GM19395 (cell line): Measurements from ENCODE around the gene DUOX1.
"Not testable (repeated sequence)": the region's sequence is repeated elsewhere in the genome, so short reads cannot be mapped to it uniquely, and the experiment has no call there.

Experiments used
- ATAC-seq: cut with Tn5 transposase; IDR thresholded peaks from one replicate; pipeline ENCODE4 v1.9.1; 2021; ENCODE audit warnings: mild to moderate bottlenecking, moderate library complexity; ENCODE audit not compliant: unreplicated experiment

Gene DUOX1

DNA sequence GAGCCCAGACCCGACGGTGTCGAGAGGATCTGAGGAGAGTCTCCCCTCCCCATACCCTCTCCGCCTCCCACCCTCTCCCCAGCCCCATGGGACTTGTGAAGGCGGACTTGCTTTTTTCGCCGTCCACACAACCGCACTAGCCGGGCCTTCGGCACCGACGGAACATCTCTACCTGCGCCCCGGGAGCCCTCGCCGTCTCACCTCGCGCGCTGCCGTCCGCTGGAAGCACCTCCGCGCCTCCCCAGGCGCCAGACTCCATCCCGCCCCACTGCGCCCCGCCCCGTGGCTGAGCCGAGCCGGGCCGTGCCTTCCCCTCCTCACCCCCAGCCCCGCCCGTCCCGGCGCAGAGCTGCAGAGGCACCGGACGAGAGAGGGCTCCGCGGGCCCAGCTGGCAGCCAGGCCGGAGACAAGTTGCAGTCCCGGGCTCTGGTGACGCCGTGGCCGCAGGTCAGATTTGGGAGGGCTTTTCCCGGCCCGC, at the start of gene DUOX1, which contains the start of gene DUOXA1:
Gene DUOX1, plus strand, starts transcription at position 344 of the 479 bp plus-strand sequence. CDS start 1,973 bp downstream, outside the sequence.
Gene DUOXA1, minus strand, starts transcription at position 229 of the 479 bp plus-strand sequence. CDS start 6,865 bp downstream, outside the sequence.
- ATAC-seq: no peak

DNA sequence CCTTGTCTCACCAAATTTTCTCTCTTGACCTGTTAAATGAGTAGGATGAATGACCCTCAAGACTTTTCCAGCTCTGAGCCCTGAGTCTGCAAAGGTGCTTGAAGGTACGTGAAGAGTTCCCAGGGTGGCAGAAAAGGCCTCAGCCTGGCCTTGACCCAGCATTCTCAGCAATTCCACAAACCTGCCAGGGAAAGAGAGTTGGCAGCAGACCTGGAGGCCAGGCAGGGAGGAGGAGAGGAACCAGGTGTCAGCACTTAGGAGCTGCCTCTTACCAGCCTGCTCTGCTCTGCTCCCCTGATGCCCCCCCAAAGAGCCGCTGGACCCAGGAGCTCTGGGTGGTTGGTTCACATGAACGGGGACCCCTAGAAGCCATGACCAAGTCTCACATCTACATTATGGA, 49.2 kb upstream of the DUOX1 start:
- ATAC-seq: not testable (repeated sequence)

DNA sequence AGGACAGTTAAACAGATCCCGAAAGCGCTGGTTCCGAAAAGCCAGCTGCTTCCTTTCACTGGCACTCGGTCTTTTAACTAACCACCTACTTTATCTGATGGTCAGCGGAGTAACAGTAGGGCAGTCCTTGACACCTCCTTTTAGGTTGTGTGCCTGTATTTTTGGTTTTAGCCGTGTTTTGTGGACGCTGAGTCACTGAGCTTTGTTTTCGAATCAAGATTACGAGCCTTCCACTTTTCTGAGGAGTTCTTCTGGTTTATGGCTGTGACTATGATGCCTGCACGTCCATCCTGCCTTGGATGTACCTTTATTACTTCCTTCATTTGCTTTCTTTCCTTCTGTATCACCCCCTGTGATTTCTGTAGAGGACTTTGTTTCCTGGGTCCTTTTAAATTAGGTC, 47.4 kb upstream of the DUOX1 start:
- ATAC-seq: not testable (repeated sequence)

DNA sequence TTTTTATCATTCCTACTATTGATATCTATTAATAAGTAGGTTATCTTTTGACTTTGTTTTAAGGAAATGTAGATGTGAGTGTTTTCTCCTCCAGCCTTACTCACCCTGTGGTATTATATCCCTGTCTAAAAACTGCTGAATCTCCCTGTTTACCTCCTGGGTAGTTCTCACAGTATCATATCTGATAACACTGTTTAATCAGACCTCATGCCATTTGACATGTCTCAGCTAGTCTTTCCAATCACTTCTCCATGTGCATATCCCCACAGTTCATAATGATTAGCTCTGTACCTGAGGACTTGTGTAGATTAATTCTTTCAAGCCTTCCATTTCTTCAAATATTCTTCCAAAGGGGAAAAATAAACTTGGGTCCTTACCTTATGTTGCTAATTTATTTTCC, 46.6 kb upstream of the DUOX1 start:
- ATAC-seq: no peak

DNA sequence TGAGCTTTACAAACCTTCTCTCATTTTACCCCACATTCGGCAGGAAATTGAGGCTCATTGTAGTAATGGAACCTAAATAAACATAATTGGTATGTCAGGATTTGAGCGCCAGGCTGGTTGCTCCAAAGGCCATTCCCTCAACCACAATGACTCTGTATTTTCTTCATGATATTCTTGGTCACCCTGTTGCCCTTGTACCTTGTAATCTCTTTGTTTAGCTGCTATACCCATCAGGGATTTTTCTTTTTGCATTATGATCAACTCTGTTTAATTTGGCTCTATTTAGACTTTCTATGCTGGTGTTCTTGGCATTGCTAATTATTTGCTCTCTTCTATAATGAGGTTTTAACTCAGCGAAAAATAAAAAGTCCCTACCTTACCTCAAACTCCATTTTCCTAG, 45.6 kb upstream of the DUOX1 start:
- ATAC-seq: no peak

DNA sequence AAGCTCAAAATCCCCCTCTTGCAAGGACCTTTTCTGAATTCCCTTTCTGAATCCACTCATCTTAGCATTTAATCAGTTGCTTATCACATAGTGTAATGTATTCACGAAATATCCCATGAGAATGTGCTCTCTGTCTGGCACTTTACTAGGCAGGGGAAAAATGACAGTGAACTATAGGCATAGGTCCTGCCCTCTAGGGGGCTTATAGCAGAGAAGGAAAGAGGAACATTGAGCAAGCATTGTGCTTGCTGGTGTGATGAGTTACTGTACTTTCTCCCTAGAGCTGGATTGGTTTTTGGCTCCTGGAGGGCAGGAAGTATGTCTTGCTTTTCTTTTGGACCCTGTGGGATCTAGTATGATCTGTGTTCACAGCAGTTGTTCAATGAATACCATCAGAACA, 42.3 kb upstream of the DUOX1 start:
- no peak for ATAC-seq

DNA sequence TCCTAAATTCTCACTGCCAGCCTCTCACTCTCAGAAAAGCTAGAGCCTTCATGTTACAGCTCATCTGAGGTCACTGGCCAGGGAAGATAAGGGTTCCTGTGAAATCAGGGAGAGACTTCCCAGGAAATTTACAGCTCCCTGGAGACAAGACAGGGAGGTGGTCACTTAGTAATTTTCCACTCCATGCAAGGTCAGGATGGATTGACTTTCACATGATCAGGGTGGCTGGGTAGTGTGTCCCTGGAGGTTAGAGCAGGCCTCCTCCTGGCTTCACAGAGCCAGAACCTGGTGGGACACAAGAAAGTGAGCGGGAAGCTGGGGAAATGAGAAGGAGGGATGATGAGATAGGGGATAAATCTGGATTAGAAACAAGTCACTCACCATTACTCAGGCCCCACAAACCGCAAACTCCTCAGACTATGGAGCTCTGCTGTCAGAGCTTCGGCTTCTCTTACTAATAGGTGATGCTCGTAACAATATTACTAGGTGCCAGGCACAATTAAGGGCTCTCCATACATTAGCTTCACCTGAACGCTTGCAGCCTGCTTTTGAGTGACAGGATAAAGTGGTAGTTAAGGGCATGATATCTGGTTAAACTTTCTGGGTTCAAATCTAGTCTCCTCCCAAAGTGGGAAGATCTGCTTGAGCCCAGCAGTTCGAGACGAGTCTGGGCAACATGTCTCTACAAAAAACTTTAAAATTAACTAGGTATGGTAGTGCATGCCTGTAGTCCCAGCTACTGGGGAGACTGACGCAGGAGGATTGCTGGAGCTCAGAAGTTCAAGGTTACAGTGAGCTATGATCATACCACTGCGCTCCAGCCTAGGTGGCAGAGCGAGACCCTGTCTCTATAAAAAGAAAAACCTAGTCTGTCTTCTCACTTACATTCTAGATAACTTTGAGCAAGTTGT, 40.7 kb upstream of the DUOX1 start:
- ATAC-seq: no peak

DNA sequence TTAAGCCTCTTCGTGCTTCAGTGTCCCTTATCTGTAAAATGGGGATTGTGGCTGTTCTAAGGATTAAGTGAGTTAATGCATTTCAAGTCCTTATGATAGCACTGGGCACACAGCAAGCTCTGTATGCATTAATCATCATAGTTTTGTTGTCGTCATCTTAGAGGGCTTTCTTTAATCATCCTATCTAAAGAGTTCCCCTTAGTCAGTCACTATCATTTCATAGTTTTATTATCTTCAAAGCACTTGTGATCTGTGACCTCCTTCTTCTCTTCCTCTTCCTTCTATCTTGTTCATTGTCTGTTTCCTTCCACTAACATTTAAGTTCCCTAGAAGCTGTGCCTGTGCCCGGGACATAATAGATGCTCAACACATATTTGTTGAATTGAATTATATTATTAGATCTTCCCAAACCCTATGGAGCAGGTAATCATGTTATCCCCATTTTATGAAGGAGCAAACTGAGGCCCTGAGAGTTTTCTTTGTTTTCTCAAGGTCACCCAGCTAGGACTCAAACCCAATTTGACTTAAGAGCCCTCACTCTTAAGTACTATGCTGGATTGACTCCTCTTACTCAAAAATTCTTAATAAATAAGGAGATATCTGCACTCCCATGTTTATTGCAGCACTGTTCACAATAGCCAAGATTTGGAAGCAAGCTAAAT, 40.0 kb upstream of the DUOX1 start:
- ATAC-seq: no peak

DNA sequence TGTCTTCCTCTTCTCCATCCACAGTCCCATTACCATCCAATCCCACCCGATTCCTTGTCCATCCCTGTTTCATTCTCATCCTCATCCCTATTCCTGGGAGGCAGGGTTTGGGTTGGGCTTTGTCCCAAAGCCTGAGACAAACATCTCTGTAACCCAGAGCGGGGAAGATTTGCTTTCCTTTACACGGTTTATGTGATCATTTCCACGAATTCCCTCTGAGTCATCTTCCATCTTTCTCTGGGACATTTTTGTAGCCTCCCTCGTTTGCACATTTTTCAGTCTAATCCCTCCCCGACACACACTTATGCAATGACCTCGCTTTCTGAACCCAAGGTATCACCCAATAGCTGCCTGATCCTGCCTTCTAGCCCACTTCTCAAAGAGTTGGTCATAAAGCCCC, 38.6 kb upstream of the DUOX1 start:
- ATAC-seq: no peak

DNA sequence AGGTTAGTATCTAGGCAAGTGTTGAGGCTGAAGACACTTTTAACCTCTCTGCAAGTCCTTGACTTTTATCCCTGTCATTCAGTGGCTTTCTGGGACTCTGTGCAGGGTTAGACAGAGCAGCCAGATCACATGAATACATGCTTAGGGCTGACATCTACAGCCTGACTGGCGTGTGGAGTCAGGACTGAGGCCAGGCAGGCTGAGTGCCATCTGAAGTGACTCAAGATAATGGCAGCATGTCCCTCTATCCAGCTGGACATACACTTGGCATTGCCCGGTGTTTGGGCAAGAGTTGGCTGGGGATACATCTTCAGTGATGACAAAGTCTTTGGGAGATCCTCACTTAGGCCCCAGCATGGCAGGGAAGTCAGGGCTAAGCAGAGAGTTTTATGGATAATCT, 38.2 kb upstream of the DUOX1 start:
- no peak for ATAC-seq

DNA sequence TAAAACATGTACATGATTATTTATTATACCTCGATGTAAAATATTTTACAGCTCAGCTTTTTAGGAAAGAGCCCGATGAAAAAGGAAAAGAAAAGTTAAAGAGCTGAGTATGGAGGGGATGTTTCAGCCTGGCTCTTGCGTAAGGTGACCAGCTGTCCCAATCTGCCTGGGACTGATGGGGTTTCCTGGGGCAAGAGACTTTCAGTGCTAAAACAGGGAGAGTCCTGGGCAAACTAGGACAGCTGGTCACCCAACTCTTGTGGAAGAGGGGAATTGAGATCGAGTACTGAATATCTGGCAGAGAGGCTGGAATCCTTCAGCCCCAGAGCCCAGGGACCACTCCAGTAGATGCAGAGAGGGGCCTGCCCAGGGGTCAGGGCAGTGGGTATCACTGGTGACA, 36.8 kb upstream of the DUOX1 start:
- ATAC-seq: no peak

DNA sequence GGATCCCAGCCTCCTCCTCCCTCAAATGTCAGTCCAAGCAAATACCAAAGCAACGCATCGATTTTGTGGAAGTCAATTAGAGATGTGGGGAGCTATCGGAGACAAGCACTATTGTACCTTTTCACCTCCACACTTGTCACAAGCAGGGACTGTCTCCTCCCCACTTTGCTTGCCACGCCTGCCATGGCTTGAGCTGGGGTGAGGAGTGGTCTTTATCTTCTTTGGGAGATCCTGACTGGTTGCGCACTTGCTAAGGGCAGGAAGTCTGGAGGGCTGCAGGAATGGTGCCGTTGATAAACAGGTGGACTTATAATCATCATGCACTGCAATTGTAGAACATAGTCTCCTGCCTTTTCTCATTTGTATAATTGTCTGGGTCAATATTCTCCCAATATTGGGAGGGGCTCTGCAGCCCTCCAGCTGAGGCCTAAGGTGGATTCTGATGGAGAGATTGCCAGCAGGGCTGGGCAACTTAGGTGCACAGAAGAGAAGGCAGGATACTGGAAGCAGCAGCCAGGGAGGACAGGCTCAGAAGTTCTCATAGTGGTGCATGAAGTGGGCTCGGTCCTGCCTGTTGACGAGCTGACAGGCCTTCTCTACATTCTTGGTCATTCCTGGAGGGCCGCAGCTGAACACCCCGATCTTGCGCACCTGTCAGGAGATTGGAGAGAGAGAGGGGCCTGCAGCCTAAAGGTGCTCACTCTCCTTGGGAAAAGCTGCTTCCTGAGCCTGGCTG, 36.0 kb upstream of the DUOX1 start:
- ATAC-seq: no peak

DNA sequence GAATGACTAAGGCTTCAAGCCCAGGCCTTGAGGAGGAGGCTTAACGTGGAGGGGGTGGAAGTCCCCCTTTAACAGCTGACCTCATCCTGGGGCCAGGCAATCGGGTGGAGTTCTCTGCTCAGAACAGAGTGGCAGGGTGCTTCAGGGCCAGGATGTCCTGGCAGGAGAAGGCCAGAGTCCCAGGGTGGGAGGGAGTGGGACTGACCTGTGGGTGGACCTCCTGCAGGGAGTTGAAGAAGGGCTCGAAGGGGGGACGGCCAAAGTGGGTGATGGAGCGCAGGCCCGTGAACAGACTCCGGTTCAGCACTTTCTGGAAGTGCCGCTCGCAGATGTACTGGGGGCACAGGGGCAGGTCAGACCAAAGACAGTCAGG, 35.5 kb upstream of the DUOX1 start:
- ATAC-seq: no peak

DNA sequence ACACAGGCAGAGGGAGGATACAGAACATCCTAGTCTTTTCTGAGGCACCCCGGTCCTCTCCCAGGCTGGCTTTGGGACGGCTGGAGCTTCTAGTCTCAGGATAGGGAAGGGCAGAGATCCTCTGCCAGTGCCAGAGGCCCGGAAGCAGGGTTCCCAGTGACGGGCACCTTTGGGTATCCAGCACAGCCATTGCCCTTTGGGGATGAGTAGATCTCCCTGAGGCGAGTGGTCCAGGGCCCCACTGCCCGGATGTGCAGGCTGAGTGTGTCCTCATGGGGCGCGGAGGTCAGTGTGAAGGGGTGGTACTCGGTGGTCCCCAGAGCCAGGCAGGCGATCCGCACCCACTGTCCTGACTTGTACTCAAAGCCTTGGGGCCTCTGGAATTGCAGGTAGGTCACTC, 34.1 kb upstream of the DUOX1 start:
- ATAC-seq: no peak

DNA sequence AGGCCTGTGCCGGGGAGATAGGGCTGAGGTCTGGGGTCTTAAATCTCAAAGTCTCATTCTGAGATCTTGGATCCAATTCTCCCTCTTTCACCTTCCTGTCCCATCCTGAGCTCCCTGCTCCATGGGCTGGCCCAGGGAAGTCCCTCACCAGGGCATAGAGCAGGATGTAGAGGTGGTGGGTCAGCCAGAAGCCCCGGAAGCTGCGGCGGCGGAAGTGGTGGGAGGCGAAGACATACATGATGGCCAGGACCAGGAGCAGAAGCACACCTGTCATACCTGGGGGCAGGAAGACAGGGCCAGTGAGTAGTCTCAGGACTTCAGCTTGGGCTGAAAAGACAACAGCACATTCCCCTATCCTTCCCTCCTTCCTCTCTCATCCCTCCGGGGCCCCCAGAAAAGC, 32.3 kb upstream of the DUOX1 start:
- ATAC-seq: no peak

DNA sequence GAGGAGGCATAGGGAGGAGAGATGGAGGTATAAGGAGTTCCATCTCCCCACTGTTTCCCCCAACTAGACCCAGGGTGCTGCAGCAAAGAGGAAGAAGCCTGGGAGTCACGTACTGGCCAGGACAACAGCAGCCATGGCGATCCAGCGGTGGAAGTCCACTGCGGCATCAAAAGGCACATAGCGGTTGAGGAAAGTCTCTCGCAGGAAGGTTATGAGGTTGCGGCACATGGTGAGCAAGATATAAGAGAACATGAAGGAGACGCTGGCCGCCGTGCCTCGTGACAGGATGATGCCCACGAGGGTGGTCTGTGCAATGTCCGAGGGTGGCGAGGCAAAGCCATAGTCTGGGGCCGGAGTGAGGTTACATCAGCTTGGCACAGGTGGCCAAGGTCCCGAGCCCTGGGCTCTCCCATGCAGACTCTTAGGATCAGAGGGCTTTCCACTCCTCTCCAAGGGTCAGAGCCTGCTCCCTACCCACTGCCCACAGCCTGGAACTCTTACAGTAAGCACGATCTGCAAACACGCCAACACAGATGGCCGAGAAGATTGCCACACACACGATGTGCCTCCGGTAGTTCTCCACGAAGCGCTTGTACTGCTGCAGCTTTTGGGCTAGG, 30.1 kb upstream of the DUOX1 start:
- ATAC-seq: no peak

DNA sequence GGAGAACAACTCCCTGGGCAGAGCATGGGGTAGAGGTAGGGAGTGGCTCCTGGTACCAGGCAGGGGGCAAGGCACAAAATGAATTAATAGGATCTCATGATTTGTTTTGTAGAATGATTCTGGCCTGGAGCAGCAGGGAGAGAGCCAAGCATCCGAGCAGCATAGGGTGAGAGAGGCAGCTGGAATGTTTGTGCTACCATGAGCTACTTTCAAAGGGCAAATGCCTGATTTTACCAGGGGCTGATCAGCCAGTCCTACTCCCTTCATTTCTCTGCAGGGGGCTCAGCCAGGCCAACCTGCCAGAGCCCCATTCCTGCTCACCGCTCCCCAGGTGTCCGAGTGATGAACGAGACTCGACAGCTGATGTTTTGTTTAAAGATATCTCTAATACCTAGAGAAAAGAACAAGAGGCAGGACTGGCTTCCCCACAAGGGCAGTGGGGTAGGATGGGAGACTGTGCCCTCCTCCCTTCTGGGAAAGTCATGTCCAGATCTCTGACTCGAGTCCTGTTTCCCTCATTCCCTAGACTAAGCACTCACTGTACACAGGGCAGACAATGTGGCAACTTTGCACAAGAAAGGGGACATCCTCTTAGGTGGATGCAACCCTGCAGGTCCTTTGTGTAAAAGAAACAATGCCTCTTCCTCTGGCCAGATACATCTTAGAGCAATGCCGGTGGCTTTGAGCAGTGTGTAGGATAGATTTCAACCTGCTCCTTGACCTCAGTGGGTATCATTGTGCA, 28.7 kb upstream of the DUOX1 start:
- ATAC-seq: no peak

DNA sequence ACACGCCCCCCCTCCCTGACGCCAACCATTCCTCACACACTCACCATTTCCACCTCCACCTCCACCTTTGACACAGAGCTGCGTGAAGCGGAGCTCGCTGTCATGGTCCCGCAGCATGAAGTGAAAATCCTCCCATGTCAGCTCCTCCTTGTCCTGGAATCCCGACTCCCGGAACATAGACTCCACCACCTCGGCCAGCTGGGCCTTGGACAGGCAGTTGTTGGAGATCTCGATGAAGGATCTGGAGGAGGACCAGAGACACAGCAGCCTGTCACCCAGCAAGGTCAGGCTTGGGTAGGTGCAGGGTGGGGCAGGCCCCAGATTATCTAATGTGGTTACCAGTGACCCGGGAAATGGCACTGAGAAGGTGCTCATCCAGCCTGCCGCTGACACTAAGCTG, 28.0 kb upstream of the DUOX1 start:
- no peak for ATAC-seq

DNA sequence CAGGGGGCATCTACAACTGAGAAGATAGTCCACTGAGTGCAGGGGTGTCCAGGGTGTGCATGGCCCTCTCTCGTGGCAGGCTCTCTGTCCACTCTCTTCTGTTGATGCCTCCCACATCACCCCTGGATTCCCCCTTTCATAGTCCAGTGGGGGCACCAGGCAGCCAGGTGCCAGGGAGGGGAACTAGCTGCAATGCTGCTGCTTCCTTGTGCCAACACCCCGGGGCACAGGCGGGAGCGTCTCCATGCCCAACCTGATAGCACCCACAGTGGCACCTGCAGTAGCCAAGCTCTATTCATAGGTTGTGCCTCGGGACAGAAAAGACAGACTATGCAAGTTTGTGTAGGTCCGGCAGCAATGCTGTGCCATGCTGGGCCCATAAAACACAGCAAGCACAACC, 27.6 kb upstream of the DUOX1 start:
- ATAC-seq: no peak

DNA sequence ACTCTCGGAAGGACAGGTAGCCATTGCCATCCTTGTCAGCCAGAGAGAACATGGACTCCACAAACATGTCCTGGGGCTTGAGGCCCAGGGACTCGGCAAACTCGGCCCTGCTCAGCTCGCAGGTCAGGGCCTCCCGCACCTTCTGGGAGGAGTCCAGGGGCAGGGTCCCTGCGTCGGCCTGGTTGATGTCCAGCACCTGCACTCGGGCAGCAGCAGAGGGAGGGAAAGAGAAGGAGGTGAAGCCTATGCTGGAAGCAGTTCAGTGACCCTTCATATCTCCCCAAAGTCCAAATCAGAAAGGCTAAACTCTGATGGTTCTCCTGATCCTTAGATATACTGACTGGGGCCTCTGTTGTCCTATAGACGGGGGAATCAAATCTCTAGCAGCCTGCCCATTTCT, 25.6 kb upstream of the DUOX1 start:
- ATAC-seq: not testable (repeated sequence)
